Measurements from ENCODE around the gene MIER2.

Gene MIER2

DNA sequence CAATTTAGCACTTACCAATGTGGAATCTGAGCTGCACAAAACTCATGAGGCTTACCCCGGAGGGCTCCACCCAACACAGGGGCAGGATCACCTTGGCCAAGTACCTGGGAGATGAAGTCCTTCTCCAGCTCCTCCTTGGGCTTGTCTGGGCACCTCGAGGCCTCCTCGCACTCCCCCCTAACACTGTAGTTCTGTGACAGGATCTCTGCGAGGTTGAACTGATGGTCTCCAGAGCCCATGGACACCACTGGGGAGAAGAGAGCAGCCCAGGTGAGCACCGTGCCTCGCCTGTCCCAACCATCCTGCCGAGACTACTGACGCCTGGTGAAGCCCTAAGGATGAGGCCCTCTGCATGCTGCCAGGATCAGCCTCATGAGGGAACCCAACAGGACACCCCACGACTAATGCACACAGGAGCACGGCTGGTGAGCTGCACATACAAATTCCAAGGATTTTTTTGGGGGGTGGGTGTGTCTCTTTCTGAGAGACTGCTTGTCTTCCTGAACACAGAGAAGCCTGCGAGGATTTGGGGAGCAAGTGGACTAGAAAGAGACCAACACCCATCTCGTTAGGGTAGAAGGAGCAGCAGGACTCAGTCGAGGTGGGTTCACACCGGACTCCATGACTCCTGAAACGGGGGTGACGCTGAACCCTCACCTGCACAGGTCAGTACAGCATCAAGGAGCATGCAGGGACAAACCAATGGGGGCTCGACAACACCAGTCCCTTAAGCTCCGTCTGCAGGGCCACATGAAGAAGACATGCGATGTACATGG is 10.1 kb downstream of the MIER2 start:
- DNase-seq = no peak

DNA sequence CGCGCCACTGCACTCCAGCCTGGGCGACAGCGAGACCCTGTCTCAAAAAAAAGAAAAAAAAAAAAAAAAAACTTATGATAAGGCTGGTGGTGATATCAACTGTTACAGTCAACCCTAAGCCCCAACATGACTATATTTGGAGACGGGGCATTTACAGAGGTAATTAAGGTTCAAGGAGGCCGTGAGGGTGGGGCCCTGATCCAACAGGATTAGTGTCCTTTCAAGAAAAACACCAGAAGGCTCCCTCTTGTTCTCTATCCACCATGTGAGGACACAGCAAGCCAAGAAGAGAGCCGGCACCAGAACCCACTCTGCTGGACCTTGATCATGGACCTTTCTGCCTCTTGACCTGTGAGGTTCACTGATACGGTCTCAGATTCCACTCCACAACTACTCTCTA is 14.1 kb downstream of the MIER2 start:
- no peak for DNase-seq

DNA sequence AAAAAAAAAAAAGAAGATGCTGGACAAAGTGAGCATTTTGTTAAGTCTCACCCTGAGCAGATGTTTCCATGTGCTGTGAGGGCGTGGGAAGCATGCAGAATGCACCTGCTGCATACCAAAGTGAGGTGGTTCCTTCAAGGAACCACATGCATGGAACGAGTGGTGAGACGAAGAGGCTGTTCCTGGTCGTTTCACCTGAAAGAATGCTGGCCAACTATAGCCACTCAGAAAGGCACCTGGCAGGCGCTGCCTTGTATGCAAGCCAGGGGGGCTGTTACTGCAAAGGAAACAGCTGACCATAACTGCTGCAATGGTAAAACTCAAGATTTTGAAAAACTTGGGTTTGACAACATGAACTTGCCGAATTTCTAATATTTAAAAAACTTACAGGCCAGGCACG is 14.7 kb downstream of the MIER2 start:
- DNase-seq = no peak

DNA sequence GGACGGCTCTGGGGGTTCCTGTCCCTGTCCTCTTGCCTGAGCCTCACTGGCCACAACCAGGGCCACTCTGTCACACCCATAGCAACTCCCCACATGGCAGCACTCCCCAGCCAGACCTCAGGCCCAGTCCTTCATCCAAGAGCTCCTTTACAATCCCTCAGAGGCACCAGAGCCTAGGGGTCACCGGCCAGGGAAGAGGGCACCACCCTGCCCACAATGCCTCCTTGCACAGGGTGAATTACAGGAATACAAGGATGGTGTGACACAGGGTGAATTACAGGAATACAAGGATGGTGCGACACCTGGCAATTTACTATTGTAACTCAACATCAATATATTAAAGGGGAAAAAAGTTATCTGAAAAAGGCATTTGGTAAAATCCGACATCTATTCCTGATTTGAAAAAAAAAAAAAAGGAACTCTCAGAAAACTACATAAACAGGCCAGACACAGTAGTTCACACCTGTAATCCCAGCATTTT is 16.5 kb downstream of the MIER2 start:
- DNase-seq = no peak

DNA sequence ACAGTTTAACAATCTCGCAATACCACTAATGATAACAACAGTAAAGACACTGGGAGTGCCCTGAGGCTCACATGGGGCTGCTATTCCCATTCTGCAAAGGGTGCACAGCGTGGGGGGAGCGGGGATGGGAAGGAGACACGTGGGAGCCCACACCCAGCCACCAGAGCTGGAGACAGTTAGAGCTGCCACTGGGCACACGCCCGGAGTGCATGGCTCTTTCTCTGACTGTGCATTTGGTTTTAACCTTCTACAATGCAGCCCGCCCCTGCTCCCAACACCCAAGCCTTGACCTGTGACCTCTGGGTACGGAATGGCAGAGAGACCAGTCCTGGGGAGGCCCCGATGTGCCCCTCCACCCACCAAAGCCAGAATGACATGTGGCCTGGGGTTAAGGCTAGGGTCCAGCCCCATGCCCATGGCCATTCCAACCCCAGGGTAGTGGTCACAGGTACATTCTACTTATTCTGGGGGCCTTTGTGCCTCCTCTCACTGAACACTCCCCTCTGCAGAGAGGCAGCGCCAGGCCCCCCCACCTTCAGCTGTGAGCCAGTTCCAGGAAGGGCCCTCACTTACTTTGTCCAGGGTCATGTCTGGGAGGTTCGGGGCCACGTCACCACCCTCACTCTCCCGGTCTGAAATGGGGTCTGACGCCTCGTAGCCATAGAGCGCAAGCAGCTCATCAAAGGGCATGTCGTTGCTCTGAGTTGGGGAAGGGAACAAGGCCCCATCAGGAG is 17.1 kb downstream of the MIER2 start:
- DNase-seq = no peak

DNA sequence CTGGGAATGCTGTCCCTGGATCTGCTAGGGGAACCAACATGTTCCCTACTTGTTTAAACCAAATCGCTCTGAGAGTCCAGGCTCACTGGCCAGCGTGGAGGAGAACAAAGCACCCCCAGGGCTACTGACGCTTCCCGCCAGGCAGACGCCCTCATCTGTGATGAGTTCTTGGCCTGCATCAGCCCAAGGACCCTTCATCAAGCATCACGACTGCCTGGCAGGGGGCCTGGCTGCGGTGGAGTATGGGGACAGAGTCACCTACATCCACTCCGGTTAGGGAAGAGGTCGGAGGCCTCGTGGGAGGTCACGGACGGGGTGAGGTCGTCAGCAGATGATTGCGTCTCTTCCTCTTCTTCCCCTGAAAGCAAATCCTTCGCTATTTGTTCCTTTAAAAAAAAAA is 17.7 kb downstream of the MIER2 start:
- no peak for DNase-seq

DNA sequence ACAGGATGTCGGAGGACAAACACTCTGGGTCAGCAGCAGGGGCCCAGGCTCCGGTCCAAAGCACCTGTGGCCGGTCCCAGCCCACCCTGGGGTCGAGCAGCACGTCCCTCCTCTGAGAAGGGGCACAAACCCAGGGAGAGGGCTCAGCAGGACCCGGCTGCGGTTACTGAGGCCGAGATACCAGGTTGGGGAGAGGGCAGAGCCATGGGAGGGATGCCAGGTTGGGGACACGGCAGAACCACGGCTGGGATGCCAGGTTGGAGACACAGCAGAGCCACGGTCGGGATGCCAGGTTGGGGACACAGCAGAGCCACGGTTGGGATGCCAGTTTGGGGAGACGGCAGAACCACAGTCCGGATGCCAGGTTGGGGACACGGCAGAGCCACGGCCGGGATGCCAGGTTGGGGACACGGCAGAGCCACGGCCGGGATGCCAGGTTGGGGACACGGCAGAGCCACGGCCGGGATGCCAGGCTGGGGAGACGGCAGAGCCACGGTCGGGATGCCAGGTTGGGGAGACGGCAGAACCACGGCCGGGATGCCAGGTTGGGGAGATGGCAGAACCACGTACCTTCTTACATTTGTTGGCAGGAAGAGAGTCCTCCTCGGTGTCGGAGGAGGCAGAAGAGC is 18.5 kb downstream of the MIER2 start:
- no peak for DNase-seq

DNA sequence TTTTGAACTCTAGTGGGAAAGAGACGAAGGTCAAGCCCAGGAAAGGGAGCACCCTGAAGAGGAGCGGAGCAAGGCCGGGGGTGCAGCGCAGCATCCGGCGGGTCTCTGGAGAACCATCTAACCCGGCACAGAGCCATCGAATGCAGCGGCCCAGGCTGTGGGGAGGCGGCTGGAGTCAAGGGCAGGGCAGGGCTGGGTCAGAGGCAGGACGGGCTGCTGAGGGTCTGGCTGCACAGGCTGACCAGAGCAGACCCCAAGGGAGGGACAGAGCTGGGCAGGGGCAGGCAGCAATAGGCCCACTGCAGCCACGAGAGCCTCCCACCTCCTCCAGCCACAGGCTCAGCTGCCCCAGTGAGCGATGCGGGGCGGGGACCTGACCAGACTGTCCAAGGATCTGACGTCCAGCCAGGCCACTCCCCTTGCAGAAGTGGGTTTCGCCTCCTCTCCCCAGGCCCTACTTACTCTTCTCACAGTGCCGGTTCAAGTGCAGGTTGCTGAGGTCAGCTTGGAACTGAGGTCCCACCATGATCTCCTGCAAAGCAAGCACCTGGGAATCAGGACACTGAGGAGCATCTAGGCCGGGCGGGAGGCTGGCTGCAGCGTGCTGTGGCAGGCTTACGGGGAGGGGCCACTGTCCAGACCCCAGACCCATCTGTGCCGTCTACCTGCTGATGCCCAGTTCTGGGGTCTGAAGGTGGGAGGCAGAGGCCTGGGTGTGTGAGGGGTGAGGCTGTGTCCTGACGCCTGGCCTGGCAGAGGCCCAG is 19.2 kb downstream of the MIER2 start:
- no peak for DNase-seq

DNA sequence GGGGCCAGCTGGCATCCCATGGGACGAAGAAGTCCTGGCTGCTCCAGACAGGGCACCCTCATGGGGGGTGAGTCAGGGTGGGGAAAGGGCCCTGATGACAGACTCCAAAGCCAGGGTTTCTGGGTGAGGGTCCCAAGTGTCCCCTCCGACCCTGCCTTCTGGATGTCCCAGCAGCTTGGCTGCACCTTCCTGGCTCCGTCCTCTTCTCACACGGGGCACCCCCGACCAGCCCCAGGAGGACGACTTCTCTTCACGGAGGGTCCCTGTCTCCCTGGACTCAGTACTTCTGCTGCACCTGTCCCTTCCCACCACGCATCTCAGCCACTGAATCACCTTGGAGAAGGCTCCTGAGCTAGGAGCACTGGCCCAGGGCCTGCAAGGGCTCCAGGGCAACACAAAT is 19.9 kb downstream of the MIER2 start:
- no peak for DNase-seq

DNA sequence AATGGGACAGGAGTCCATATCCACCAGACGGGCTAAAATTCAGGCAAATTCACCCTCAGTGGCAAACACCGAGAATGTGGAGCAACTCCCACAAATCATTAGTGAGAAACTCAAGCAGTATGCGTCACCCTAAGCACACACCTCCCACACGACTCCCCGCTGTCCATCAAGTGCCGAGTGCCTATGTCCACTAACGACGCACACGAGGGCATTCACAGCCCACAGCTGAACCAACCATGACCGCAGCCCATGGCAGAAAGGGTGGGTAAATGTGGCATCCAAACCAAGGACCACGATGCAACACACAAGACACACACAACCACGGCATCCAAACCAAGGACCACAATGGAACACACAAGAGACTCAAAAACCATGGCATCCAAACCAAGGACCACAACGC is 22.0 kb downstream of the MIER2 start:
- no peak for DNase-seq

DNA sequence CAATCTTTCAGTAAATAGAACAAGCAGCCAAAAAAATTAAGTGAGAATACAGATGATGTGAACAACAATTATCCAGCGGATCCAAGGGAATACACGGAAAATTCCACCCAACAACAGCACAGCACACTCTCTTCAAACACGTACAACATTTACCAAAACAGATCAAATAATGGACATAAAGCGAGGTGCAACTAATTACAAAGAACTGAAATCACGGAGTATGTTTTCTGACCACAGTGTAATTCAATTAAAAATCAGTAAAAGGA is 26.2 kb downstream of the MIER2 start:
- DNase-seq = no peak

DNA sequence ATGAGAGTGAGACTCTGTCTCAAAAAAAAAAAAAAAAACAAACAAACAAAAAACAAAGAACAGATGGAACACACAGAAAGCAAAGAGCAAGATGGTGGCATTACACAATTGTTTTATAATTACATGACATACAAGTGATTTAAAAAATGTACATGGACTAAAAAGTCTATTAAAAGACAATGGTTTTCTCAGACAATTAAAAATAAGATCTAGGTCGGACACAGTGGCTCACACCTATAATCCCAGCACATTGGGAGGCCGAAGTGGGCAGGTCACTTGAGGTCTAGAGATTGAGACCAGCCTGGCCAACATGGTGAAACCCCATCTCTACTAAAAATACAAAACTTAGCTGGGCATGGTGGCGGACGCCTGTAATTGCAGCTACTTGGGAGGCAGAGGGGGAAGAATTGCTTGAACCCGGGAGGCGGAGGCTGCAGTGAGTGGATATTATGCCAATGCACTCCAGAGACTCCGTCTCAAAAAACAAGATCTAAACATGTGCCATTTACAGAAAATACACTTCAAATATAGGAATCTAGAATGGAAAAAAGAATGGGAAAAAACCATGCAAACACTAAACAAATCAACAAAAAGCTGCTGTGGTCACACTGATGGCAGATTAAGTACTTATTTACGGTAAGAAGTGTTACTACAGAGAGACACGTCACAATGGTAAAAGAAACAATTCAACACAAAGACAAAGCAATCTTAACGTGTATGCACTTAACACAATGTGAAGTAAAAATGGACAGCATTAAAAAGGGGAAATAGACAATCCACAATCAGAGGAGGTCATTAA is 26.7 kb downstream of the MIER2 start:
- no peak for DNase-seq

DNA sequence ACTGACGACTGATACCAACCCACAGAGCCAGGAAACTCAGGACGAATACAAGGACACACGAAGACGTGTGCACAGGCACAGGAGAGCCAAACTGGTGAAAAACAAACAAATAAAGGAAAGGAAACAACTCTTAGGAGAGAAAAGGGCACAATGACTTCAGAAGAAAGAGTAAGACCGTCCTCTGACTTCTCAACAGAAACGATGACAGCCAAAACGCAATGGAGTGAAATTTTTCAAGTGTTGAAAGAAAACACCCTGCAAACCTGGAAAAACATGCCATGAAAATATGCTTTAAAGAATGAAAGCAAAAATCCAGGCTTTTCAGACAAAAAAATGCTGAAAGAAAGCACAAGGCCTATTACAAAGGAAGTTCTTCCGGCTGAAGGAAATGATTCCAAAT is 28.8 kb downstream of the MIER2 start:
- DNase-seq = no peak

DNA sequence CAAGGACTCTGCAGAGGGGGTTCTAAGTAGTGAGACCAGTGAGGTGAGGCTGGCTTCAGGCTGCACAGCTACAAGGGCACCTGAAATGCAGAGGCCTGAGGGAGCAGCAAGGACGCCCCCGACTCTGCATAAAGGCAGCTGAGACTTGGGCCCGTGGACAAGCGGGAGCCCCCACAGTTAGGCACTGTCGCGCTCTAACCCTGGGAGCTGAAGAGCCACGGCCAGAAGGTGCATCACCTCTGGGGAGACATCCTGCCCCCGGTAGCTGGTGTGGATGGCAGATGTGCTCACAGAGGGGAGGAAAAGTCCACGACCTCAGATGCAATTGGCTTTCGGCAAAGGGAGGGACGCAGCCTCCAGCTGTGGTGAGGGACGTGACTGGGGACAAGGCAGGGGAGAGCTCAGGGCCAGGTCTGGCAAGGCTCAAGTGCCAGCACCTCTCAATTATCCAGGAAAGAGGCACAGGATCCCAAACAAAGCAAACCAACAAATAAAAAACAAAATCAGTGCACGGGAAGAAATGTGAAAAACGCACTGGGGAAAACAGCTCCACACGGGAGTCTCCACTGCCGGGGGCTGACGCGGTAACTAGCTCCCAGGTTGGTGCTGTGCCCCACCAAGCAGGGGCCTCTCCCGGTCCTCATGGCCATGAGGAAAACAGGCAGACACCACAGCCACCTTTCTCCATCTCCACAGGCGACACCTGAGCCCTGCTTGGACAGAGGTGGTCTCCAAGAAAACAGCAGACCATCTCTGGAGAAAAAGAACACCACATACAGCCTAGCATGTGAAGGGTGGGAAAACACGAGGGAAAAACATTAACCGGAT is 30.4 kb downstream of the MIER2 start:
- no peak for DNase-seq

DNA sequence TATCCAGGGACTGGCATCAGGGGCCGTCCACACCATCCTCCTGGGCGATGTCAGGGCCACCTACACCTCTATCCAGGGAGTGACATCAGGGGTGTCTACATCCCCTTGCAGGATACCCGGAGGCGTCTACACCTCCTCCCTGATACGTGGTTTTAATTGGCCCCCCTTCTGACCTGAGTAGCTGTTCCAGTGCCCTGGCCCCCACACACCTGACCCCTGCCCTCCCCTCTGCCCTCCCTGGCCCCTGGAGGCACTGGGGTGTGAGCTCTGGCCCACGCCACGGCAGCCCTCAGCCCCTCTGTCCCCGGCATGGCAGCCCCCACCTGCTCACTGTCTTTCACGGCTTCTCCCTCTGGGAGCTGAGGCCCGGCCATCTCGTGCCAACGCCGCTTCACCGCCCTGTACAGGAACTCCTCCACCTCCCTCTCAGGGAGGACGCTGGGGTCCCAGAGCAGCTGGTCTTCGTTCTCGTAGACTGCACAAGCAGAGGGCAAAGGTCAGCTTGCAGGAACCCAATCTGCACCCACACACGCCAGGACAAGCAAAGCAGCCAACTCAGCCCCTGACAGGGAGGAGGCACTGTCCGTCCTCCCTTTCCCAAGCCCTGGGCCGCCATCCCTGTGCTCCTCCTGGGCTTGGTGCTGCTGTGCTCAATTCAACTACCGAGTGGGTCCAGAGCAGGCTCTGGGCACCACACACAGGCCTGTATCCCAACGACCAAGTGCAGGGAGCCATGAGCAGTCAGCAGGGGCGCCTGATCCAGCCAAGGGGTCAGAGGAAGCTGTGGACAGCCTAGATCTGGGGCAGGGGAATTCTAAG is 31.2 kb downstream of the MIER2 start:
- DNase-seq = no peak

DNA sequence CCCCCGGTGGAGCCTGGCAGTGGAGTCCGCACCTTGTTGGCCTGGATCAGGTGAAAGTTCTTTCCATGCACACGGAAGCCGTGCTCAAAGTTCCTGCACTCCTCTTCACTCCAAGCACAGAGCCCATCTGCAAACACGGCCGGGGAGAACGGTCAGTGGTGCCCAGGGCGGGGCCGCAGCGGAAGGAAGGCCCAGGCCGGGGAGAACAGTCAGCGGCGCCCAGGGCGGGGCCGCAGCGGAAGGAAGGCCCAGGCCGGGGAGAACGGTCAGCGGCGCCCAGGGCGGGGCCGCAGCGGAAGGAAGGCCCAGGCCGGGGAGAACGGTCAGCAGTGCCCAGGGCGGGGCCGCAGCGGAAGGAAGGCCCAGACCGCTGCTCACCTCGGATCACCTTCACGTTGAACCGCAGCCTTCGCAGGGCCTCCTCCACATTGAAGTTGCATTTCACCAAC is 32.8 kb downstream of the MIER2 start:
- no peak for DNase-seq

DNA sequence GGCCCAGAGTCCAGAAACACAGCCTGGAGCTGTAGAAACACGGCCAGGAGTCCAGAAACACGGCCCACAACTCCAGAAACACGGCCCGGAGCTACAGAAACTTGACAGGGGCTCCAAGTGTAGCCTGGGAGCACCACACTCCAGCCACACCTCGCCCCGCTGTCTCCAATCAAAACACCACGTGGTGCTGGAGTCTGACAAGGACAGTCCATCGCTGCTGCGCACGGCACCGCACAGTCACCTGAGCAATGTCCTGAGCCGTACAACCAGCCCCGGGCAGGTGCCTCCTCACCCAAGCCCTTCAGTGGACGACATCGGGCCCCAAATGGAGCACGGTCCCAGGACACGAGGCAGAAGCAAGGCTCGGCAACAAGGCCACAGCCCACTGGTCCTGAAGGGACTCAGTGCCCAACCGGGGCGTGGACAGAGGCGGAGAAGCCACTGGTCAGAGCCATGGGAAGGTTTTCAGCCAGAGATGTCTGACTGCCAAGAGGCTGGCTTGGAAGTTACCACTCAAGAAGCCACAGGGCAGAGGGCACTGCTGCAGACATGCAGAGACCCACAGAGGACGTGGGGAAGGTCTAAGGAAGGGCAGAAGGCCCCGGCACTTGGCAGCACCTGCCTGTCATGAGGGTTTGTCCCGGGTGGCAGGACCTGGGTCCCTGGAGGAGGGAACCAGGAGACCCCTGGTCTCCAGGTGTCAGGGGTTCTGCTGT is 33.7 kb downstream of the MIER2 start:
- DNase-seq = no peak

DNA sequence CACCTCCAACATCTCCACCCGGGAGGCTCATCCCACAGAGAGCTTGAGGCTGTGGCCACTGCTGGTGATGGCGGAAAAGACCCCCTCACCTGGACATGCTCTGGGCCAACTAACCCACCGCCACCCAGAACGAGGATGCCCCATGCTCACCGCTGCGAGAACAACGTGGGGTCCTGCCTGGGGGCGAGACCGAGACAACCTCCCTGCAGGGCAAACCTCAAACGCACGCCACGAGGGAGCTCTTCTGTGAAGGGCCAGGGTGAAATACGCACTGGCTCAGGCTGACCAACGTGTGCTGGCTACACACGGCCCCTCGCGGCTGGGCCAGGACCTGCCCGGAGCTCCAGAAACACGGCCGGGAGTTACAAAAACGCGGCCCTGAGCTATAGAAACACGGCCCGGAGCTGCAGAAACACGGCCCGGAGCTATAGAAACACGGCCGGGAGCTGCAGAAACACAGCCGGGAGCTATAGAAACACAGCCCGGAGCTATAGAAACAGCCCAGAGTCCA is 34.4 kb downstream of the MIER2 start:
- no peak for DNase-seq

DNA sequence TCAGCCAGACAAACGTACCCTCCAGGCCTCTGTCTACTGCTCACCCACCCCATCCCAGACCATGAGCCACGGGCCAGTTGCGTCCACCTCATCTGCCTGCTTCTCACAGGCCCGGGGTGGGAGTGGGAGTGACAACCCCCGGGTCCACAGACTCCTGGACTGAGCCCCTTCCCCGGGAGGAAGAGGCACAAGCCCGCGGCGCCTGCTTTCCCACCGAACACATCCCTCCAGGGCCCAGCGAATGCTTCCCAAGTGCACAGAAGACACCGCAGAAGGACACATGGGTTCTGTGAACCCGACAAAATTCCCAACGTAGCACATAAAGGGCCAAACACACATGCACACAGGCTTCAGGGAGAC is 35.4 kb downstream of the MIER2 start:
- DNase-seq = no peak

Measured in right kidney (tissue), 1 donor.